Thyroid gland (tissue), 4 donors: ENCODE measurements around the gene NYAP2. TPM values are rescaled to one million over a fixed set of nuclear protein-coding genes. Genes with fewer than 3 reads are reported as not detected.

Experiments used
- DNase-seq, 2 donors: peaks; one replicate each; pipeline ENCODE4 v3.0.0-alpha.2; 2019
- H3K27ac ChIP-seq, 3 donors: fragments of 200-600 bp; sonication (generic); 1 replicate in 2 of 3; 2 replicates in 1 of 3; pipeline ENCODE4 v1.5.1; 2016 to 2019; ENCODE audit warnings: mild to moderate bottlenecking in 1 of 3, moderate library complexity in 1 of 3
- H3K27me3 ChIP-seq: fragments of 200-600 bp; sonication (generic); one replicate; pipeline ENCODE4 v1.5.1; 2019
- H3K36me3 ChIP-seq, 2 donors: fragments of 200-600 bp; sonication (generic); one replicate each; pipeline ENCODE4 v1.5.1; 2016 to 2019
- H3K4me1 ChIP-seq, 2 donors: fragments of 200-600 bp; sonication (generic); one replicate each; pipeline ENCODE4 v1.5.1; 2017 to 2019
- H3K4me3 ChIP-seq, 3 donors: fragments of 200-600 bp; sonication (generic); replicated peaks in 1 of 3; 1 replicate in 2 of 3; 2 replicates in 1 of 3; pipeline ENCODE4 v1.5.1; 2016; ENCODE audit warnings: mild to moderate bottlenecking in 1 of 3
- H3K9me3 ChIP-seq: fragments of 200-600 bp; sonication (generic); one replicate; pipeline ENCODE4 v1.5.1; 2017
- CTCF ChIP-seq, 6 experiments: fragments of 200-600 bp in 3 of 6; fragments of 450-650 bp in 3 of 6; sonication (generic) in 3 of 6; IDR thresholded peaks; one replicate each; pipeline ENCODE4 v1.5.1; 2016 to 2019; ENCODE audit warnings: antibody characterized with exemption in 6 of 6, mild to moderate bottlenecking in 2 of 6, inconsistent platforms in 1 of 6, moderate library complexity in 1 of 6
- POLR2A ChIP-seq, 2 donors: fragments of 450-650 bp; IDR thresholded peaks; one replicate each; pipeline ENCODE4 v1.6.1; 2017; ENCODE audit warnings: antibody characterized with exemption in 2 of 2, mild to moderate bottlenecking in 2 of 2, moderate library complexity in 1 of 2
- WGBS, 2 donors: methylation state at CpG; one replicate each; pipeline ENCODE4 v1.1.5; 2017; 5-methylcytosine and 5-hydroxymethylcytosine counted together
- intact Hi-C: fragments of 100-400 bp; cut with DNase I; formaldehyde crosslinking; loops from one replicate; pipeline ENCODE4 v1.15.1; 2023
- total RNA-seq, 4 donors: library from RNA; depleted of rRNA; stranded (reverse); fragments of >200 nt; gene quantifications; one replicate each; pipeline ENCODE4 v1.2.3, GENCODE V29; 2016

The NYAP2 gene
- total RNA-seq, 4 donors from 2014 or later, result not detected

DNA sequence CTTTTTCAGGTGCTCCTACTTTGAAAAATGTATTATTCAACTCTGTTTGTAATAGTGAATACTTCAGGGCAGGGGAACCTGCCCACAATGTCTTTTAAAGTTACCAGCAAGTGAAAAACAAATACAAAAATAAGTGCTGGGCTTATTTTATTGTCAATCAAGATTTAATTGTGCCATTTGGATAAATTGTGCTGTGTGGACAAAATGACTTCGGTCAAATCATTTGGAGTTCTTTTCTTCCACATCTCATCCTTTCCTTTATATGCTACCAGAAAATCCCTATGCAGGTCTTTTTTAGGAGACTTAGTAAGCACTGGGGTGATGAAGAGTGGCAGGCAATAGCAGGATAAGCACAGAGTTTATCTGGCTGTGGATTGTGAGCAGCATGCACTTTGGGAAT is 63.9 kb downstream of the NYAP2 start:
- DNase-seq, result no peak
- intact Hi-C loops, result no loop called here
- no peak overlapping the region for H3K27ac ChIP-seq
- no peaks in the 10 kb centered on the region for H3K4me1 ChIP-seq
- 89 to 93% methylated on average over 1 of the region's 1 CpG for WGBS, 2 donors
- no peaks in the 10 kb centered on the region for H3K36me3 ChIP-seq
- TF ChIP-seq POLR2A (IDR thresholded peaks at IDR 0.05) (no peak), CTCF (IDR thresholded peaks at IDR 0.05) (no peak)
- no peaks in the 10 kb centered on the region for H3K27me3 ChIP-seq
- H3K9me3 ChIP-seq, result no peaks in the 10 kb centered on the region
- H3K4me3 ChIP-seq, result no peak overlapping the region

DNA sequence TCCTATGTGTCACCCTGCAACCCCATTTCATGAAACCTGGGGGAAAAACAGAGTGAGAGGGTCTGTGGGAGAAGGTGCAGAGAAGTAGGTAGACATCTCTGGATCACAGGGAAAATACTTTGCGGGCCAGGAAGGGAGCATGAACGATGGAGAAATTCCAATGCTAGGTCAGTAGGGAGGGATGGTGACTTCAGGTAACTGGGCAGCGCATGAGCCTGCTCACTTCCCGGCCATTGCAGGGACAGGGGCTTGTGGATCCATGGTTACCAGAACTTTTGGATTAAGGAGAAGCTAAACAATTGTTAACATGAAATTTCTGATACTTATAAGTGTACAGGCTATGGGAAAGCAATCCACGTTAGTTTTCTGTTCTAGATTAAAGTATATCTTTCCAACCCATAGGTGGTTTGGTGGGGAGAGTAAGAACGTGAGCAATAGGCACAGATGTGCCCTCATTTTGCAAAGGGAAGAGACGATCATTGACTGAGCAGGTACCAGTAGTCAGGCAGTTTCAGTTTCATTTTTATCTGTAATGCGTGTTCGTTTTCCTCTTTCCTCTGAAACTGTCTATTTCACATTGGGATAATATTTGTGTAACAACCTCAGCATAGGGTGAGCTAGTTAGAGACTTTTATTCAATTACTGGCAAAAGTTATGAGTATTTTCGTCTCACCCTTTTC is 65.0 kb downstream of the NYAP2 start:
- TF ChIP-seq CTCF (IDR thresholded peaks at IDR 0.05) (no peak), POLR2A (IDR thresholded peaks at IDR 0.05) (no peak)
- H3K9me3 ChIP-seq, result no peaks in the 10 kb centered on the region
- H3K36me3 ChIP-seq, result no peaks in the 10 kb centered on the region
- H3K4me3 ChIP-seq, result no peak overlapping the region
- DNase-seq, result no peak
- WGBS, 2 donors, result 91 to 92% methylated on average over 10 of the region's 10 CpGs
- H3K4me1 ChIP-seq, result no peaks in the 10 kb centered on the region
- H3K27ac ChIP-seq, result no peak overlapping the region
- H3K27me3 ChIP-seq, result no peaks in the 10 kb centered on the region
- intact Hi-C loops, result no loop called here

DNA sequence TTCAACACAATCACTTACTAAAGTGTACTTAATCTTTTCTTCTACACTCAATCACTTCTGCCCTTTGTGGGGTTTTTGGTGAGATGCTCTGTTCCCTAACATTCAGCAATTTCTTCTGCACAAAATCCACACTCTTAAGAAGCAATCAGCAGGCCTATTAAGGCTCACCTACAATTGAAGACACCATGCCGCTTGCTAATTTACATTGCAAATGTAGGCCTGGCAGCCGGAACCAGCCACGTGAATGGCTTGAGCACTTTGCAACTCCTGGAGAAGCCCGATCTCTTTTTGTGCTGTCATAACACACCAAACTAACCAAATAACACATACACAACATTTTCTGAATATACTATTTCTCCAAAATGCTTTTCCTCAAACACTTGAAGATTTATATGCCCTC is 66.3 kb downstream of the NYAP2 start:
- no peak for DNase-seq
- Histone ChIP-seq H3K27me3 (no peaks in the 10 kb centered on the region), H3K36me3 (no peaks in the 10 kb centered on the region), H3K4me3 (no peak overlapping the region), H3K4me1 (no peaks in the 10 kb centered on the region), H3K27ac (no peak overlapping the region), H3K9me3 (no peaks in the 10 kb centered on the region)
- 76 to 82% methylated on average over 4 of the region's 4 CpGs for WGBS, 2 donors
- TF ChIP-seq POLR2A (IDR thresholded peaks at IDR 0.05) (no peak), CTCF (IDR thresholded peaks at IDR 0.05) (no peak)
- intact Hi-C loops, result no loop called here

DNA sequence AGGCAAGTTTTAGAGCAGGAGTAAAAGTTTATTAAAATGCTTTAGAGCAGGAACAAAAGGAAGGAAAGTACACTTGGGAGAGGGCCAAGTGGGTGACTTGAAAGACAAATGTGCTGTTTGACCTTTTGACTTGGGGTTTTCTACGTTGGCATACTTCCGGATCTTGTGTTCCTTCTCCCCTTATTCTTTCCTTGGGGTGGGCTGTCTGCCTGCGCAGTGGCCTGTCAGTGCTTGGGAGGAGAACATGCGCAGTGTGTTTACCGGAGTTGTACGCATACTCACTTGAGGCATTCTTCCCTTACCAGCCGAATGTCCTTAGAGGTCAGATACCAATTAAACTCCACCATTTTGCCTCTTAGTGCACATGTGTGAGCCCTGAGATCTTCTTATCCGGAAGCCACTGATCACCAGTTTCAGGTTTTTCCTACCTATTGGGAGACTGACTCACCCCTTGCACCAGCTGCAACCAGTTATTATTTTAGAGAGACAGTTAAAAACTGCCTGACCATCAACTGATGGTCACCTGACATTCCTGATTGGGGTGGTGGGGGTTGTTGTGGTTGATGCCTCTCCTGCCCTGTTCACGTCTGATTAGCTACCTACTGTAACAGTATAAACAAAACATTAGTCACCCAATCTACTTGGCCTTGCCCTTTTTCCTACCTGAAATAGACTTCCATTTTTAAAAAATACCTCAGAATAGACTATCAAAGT is 67.5 kb downstream of the NYAP2 start:
- H3K4me1 ChIP-seq, result no peaks in the 10 kb centered on the region
- DNase-seq, result no peak
- intact Hi-C loops, result no loop called here
- no peak overlapping the region for H3K27ac ChIP-seq
- 83 to 88% methylated on average over 9 of the region's 9 CpGs for WGBS, 2 donors
- no peaks in the 10 kb centered on the region for H3K36me3 ChIP-seq
- TF ChIP-seq POLR2A (IDR thresholded peaks at IDR 0.05) (no peak), CTCF (IDR thresholded peaks at IDR 0.05) (no peak)
- H3K9me3 ChIP-seq, result no peaks in the 10 kb centered on the region
- no peak overlapping the region for H3K4me3 ChIP-seq
- H3K27me3 ChIP-seq, result no peaks in the 10 kb centered on the region

DNA sequence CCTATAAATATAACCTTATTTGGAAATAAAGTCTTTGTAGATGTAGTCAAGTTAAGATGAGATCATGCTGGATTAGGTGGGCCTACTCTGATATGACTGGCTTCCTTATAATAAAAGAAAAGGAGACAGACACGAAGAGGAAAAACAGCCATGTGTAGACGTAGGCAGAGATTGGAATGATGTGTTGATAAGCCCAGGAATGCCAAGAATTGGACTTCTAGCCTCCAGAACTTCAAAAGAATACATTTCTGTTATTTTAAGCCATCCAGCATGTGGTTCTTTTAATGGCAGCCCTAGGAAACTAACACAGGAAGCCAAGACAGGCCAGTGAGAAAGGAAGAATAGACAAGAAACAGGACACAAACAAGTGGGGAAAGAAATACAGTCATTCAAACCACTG is 68.6 kb downstream of the NYAP2 start:
- Histone ChIP-seq H3K36me3 (no peaks in the 10 kb centered on the region), H3K4me1 (no peaks in the 10 kb centered on the region), H3K9me3 (no peaks in the 10 kb centered on the region), H3K4me3 (no peak overlapping the region), H3K27me3 (no peaks in the 10 kb centered on the region), H3K27ac (no peak overlapping the region)
- no peak for DNase-seq
- WGBS, 2 donors, result 29 to 34% methylated on average over 2 of the region's 2 CpGs
- no peak for TF ChIP-seq CTCF (IDR thresholded peaks at IDR 0.05)
- TF ChIP-seq POLR2A (IDR thresholded peaks at IDR 0.05), result no peak
- intact Hi-C loops, result no loop called here
